ENCODE data around the gene MCM9.

MCM9 gene

DNA sequence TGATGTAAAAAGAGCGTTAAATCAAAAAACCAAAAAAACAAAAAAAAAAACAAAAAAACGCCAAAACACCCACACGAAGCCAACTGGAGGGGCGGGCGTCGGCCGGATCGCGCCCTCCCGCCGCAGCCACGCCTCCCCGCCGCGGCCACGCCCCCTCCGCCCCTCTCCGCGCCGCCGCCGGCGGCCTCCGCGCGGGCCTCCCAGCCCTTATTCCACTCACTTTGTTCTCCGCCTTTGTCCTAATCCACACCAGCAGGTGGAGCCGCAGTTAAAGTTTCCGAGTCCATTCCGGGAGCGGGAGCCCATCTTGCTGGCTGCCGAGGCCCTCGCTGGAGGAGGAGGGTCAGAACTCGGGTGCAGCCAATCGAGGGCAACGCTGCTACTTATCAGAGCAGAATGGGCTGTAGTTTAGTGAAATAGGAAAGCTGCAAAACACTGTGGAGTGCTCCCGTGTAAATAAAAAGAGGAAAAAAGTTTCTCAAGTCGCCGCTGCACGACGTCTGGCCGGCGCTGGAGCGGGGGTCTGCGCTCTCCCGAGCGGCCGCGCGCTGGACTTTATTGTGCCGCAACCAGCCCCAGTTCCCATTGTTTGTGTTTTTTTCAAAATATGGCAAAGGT, 41.0 kb downstream of the MCM9 start, which contains the start of gene ASF1A:
Gene ASF1A (plus strand): TSS at position 346 of the 618 bp plus-strand sequence. CDS start 262 bp downstream, at position 608.
- Mint-ChIP-seq H3K9me3 (no peaks in the 10 kb centered on the region), H3K27ac (peak within 1 kb of the TSS; percentile 99), H3K4me1 (ENCODE audit: low read depth) (peaks cover 37% of the 10 kb centered on the region), H3K36me3 (ENCODE audit: low read depth) (peaks cover 17% of the 10 kb centered on the region), H3K27me3 (ENCODE audit: low read depth) (no peaks in the 10 kb centered on the region), H3K4me3 (peak within 1 kb of the TSS; percentile 91)

DNA sequence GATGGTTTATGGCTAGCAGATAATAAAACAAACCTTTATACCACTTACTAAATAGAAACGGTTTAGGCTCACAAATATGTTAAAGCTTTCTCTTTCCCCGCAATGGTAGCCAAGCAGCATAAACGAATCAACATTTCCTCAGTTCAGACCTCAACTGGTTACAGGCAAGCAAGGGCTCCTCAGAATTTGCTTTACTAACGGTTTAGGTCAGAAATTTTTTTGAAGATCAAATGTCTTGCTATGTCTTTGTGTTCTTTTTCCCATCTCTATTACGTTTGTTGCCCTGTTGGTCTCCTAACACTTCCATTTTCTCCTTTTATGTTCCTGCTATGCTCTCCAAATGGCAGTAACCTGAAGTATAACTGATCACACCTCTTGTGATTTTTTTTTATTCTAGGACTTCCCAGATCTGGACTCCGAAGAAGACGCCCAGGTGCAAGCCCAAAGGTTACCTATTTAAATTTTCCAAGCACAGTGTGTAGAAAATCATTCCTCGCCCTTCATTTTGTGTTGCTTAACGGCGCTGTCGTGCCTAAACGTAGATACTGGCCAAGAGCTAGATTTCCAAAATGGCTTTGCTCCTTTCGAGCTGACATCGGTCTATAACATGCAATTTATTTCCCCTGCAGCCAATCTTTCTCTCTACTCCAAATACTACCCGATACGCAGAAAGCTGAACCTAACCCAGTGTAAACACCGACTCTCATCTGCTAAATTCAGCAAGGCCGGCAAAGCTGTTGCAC, 41.7 kb downstream of the MCM9 start:
- no peaks in the 10 kb centered on the region for H3K9me3 Mint-ChIP-seq
- peaks cover 15% of the 10 kb centered on the region for H3K36me3 Mint-ChIP-seq (ENCODE audit: low read depth)
- H3K4me1 Mint-ChIP-seq (ENCODE audit: low read depth) = peaks cover 34% of the 10 kb centered on the region

DNA sequence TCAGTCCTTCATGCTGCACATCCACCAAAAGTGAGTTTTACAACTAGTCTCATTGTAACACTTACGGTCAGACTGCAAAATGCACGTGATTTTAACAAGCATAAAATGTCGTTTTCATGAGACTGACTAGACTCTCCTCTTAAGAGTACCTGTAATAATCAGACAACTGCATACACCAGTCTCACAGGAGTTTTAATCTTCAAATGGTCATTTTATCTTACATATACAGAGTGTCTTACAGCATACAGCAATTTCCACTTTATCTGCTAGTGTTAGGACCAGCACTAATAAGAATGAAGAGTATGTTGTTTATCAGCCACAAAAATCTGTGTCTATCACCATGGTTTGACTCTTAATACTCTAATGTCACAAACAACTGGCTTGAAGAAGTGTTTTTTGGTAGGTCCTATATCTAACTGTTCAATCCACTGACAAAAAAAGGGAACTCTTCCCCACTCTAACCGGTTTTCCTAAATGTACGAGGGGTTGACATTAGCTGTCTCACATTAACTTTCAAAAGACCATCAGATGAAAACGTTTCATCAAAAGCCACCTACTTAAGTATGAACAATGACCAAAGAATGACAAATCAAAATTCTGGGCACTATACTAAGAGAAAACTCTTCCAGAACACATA, 42.5 kb downstream of the MCM9 start:
- H3K4me1 Mint-ChIP-seq (ENCODE audit: low read depth) = peaks cover 30% of the 10 kb centered on the region
- H3K36me3 Mint-ChIP-seq (ENCODE audit: low read depth) = peaks cover 11% of the 10 kb centered on the region

More for the DNA sequence above, 41.7 kb downstream of the MCM9 start:
- Mint-ChIP-seq H3K27me3 (ENCODE audit: low read depth) (no peaks in the 10 kb centered on the region), H3K27ac (peak overlapping the region; percentile 99), H3K4me3 (peak overlapping the region; percentile 91)

DNA sequence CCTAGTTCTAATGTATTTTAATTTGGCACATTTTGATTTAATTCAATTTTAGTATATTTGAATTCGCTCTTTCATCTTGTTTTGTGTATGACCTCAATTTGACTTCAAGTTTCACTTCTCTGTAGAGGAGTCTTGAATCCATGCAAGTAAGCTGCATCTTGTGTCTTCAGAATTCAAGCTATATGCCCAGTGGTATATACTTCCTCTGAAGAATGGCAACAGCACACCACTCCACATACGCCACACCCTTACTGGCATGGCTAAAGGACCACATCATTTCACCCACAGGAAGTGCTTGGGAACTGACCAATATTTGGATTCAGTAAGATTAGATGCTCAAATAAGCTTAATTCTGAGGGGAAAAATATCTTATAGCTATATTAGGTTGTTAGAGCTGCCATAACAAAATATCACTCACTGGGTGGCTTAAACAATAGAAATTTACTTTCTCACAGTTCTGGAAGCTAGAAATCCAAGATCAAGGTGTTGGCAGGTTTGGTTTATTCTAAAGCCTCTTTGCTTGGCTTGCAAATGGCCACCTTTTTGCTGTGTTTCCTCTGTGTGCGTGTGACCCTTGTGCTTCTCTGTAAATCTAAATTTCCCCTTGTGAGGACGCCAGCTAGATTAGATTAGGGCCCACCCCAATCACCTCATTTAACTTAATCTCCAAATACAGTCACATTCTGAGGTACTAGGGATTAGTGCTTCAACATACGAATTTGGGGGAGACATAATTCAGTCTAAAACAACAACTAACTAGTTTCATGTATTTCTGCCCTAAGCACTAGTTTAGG, 43.8 kb downstream of the MCM9 start:
- peaks cover 32% of the 10 kb centered on the region for H3K4me1 Mint-ChIP-seq (ENCODE audit: low read depth)
- peak overlapping the region; percentile 99 for H3K27ac Mint-ChIP-seq
- no peaks in the 10 kb centered on the region for H3K27me3 Mint-ChIP-seq (ENCODE audit: low read depth)
- H3K4me3 Mint-ChIP-seq = peak overlapping the region; percentile 91
- peaks cover 15% of the 10 kb centered on the region for H3K36me3 Mint-ChIP-seq (ENCODE audit: low read depth)
- H3K9me3 Mint-ChIP-seq = no peaks in the 10 kb centered on the region

More for the DNA sequence above, 42.5 kb downstream of the MCM9 start:
- Mint-ChIP-seq H3K9me3 (no peaks in the 10 kb centered on the region), H3K27ac (peak overlapping the region; percentile 99), H3K27me3 (ENCODE audit: low read depth) (no peaks in the 10 kb centered on the region), H3K4me3 (peak overlapping the region; percentile 91)

DNA sequence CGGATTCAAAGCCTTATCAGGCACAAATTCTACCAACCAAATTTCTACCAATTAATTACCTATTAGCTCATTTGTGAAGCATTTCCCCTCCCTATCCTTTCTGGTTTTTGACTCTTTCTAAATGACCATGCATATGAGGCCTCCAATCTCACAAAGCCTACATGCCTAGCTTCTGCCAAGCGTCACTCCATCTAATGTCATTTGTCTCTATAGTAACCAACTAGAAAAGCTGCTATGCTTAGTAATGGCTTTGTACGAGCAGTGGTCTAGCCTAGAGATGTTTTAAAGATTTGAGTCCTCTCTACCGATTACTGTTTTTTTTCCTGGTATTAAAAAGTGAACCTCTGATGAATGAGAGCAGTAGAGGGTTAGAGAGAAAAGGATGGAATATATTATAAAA, 45.8 kb downstream of the MCM9 start:
- Mint-ChIP-seq H3K36me3 (ENCODE audit: low read depth) (peaks cover 14% of the 10 kb centered on the region), H3K9me3 (no peaks in the 10 kb centered on the region), H3K4me3 (no peak overlapping the region), H3K27me3 (ENCODE audit: low read depth) (no peaks in the 10 kb centered on the region), H3K27ac (no peak overlapping the region), H3K4me1 (ENCODE audit: low read depth) (peaks cover 39% of the 10 kb centered on the region)

DNA sequence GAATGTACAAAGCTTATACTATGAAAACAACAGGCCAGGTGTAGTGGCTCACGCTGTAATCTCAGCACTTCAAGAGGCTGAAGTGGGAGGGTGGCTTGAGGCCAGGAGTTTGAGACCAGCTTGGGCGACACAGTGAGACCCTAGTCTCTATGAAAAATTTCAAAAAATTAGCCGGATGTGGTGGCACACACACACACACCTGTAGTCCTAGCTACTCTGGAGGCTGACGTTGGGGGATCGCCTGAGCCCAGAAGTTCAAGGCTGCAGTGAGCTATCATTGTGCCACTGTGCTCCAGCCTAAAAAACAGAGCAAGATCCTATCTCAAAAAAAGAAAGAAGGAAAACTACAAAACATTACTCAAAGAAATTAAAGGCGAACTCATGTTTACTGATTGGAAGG, 48.3 kb downstream of the MCM9 start:
- Mint-ChIP-seq H3K4me3 (no peak overlapping the region), H3K36me3 (ENCODE audit: low read depth) (peaks cover 14% of the 10 kb centered on the region), H3K4me1 (ENCODE audit: low read depth) (peaks cover 27% of the 10 kb centered on the region), H3K27me3 (ENCODE audit: low read depth) (no peaks in the 10 kb centered on the region), H3K27ac (no peak overlapping the region), H3K9me3 (no peaks in the 10 kb centered on the region)

DNA sequence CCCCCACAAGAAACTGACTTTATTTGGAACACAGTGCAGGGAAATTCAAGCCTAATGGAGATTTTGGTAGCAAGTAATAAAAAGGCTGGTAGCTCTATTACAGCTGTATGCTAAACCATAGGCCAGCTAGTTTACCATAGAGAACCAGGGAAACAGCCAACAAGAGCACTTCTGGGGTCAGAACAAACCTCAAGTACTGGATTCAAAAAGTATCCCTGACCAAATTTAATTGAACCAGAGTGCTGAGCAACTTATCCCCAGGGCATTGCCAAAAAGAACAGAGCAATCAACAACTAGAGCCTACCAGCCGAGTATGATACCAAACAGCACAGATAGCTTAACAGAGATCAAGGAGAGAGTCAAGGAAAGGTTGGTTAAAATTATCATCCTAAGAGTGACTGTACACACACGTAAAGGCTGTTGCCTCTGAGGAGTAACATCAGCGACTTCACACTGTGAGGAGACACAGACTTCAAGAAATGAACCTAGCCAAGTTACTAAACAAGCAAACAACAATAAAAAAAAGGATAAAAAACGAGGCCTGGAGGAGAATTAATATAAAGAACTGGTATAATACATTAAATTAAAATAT, 52.5 kb downstream of the MCM9 start:
- H3K27ac Mint-ChIP-seq = no peak overlapping the region
- H3K4me1 Mint-ChIP-seq (ENCODE audit: low read depth) = peaks cover 28% of the 10 kb centered on the region
- peaks cover 10% of the 10 kb centered on the region for H3K36me3 Mint-ChIP-seq (ENCODE audit: low read depth)
- H3K9me3 Mint-ChIP-seq = peaks cover 4% of the 10 kb centered on the region
- H3K27me3 Mint-ChIP-seq (ENCODE audit: low read depth) = no peaks in the 10 kb centered on the region
- H3K4me3 Mint-ChIP-seq = no peak overlapping the region

DNA sequence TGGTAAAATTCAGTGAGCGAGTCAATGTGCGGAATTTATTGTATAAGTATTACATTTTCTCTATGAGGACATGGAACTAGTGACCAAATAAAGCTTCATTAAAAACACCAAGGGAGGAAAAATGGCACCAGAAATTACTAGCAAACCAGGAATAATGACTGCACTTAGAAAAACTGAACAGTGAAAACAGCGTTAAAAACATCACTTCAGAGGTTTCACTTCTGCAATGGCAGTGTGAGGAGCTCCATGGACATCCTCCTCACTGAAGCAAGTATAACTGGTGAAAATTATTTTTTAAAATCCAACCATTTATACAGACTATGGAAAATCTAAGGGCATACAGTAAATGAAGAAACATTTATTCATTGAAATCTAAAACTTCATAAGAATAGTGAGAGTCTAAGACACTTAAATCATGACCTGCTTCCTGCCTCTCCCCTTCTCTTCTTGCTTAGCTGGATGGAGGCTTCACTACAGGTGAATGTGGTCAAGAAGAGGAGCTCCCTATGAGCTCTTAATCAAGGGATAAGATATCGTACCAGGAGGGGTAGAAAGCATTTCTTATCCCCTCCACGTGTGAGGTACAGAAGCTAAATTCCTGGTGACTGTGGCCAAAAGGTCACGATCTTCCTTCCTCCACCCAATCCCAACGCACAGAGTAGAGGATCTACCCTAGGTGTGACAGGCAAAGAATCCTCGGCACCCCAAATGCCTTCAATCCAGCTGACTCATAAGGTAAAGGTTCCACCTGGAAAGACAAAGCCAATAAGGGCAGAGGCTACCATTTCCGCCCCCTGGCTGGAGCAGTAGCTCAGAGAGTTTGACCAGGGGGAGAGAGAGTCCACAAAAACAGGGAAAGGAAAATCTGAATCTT, 53.3 kb downstream of the MCM9 start:
- Mint-ChIP-seq H3K4me3 (no peak overlapping the region), H3K27me3 (ENCODE audit: low read depth) (no peaks in the 10 kb centered on the region), H3K4me1 (ENCODE audit: low read depth) (peaks cover 24% of the 10 kb centered on the region), H3K27ac (no peak overlapping the region), H3K9me3 (peaks cover 4% of the 10 kb centered on the region), H3K36me3 (ENCODE audit: low read depth) (peaks cover 7% of the 10 kb centered on the region)

DNA sequence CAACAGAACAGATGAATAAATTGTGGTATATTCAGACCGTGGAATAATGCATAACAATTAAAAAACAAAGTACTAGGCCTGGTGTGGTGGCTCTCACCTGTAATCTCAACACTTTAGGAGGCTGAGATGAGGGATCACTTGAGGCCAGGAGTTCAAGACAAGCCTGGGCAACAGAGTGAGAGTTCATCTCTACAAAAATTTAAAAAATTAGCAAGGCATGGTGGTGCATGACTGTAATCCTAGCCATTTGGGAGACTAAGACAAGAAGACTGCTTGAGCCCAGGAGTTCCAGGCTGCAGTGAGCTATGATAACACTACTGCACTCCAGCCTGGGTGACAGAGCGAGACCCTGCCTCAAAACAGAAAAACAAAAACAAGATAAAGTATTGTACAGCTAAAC, 57.2 kb downstream of the MCM9 start:
- Mint-ChIP-seq H3K4me3 (no peak overlapping the region), H3K4me1 (ENCODE audit: low read depth) (peaks cover 15% of the 10 kb centered on the region), H3K27ac (no peak overlapping the region), H3K36me3 (ENCODE audit: low read depth) (peaks cover 12% of the 10 kb centered on the region), H3K9me3 (peaks cover 4% of the 10 kb centered on the region), H3K27me3 (ENCODE audit: low read depth) (no peaks in the 10 kb centered on the region)

DNA sequence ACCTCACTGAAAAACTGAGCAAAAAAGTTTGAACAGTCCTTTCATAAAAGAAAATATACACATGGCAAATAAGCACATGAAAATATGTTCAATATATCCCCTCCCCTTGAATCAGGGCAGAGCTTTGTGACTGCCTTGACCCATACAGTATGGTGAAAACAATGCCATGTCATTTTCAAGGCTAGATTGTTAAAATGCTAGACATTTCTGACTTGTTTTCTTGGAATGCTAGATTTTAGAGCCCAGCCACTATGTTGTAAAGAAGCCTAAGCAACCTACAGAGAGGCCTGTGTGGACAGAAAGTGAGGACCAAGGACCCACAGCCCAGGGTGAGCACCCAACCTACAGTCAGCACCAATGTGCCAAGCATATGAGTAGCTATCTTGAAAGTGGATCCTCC, 58.1 kb downstream of the MCM9 start:
- Mint-ChIP-seq H3K36me3 (ENCODE audit: low read depth) (peaks cover 8% of the 10 kb centered on the region), H3K27me3 (ENCODE audit: low read depth) (no peaks in the 10 kb centered on the region), H3K27ac (no peak overlapping the region), H3K4me3 (no peak overlapping the region), H3K9me3 (peaks cover 4% of the 10 kb centered on the region), H3K4me1 (ENCODE audit: low read depth) (peaks cover 13% of the 10 kb centered on the region)

DNA sequence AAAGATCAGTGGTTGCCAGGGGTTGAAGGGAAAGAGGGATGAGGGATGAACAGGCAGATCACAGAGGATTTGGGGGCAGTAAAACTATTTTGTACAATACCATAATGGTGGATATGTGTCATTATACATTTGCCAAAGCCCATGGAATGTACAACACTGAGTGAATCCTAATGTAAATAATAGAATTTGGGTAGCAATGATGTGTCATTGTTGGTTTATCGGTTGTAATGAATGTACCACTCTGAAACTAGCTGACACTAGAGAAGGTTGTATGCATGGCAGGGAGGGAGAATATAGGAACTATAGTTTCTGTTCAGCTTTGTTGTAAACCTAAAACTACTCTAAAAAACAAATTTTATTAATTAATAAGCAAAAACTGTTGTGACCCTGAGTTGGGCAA, 58.8 kb downstream of the MCM9 start:
- Mint-ChIP-seq H3K27ac (no peak overlapping the region), H3K9me3 (peaks cover 4% of the 10 kb centered on the region), H3K4me1 (ENCODE audit: low read depth) (peaks cover 11% of the 10 kb centered on the region), H3K27me3 (ENCODE audit: low read depth) (no peaks in the 10 kb centered on the region), H3K36me3 (ENCODE audit: low read depth) (peaks cover 10% of the 10 kb centered on the region), H3K4me3 (no peak overlapping the region)

DNA sequence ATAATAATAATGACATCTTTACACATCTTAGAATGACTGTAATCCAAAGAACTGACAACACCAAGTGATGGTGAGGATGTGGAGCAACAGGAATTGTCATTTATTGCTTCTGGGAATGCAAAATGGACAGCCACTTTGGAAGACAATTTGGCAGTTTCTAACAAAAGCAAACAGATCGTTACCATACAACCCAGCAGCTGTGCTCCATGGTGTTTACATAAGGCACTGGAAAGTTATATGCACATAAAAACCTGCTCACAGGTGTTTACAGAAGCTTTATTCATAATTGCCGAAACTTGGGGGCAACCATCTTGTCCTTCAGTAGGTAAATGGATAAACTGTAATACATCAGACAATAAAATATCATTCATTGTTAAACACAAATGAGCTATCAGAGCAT, 59.3 kb downstream of the MCM9 start:
- Mint-ChIP-seq H3K4me3 (no peak overlapping the region), H3K27ac (no peak overlapping the region), H3K4me1 (ENCODE audit: low read depth) (peaks cover 10% of the 10 kb centered on the region), H3K27me3 (ENCODE audit: low read depth) (no peaks in the 10 kb centered on the region), H3K9me3 (peaks cover 4% of the 10 kb centered on the region), H3K36me3 (ENCODE audit: low read depth) (peaks cover 10% of the 10 kb centered on the region)

DNA sequence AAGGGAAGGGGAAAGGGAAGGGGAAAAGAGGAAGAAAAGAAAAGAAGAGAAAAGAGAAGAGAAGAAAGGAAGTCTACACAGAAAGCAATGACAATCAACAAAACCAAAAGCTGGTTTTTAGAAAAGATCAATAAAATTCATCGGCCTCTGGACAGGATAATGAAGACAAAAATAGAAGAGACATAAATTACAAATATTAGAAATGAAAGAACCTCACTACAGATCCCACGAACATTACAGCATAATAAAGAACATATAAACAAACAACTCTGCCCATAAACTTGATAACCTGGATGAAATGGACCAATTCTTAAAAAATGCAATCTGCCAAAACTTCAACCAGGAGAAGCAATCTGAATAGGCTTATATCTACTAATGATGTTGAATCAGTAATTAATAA, 61.7 kb downstream of the MCM9 start:
- Mint-ChIP-seq H3K36me3 (ENCODE audit: low read depth) (peaks cover 14% of the 10 kb centered on the region), H3K4me1 (ENCODE audit: low read depth) (peaks cover 3% of the 10 kb centered on the region), H3K9me3 (no peaks in the 10 kb centered on the region), H3K27ac (no peak overlapping the region), H3K4me3 (no peak overlapping the region), H3K27me3 (ENCODE audit: low read depth) (no peaks in the 10 kb centered on the region)
